ENCODE results near the gene GNPAT.

- TF ChIP-seq CTCF (IDR thresholded peaks at IDR 0.05) (no peak), POLR2A (IDR thresholded peaks at IDR 0.05) (no peak)
Measured at GRCh38 chr1:231196307-231196706, 44.7 kb upstream of the GNPAT start.
